Keratinocyte (primary cell): ENCODE measurements around the gene ENO1.
"Not testable (repeated sequence)": the region's sequence is repeated elsewhere in the genome, so short reads cannot be mapped to it uniquely, and the experiment has no call there.

Source experiments
- CTCF ChIP-seq, 3 experiments: IDR thresholded peaks in 1 of 3; conservative IDR thresholded peaks in 1 of 3; optimal IDR thresholded peaks in 1 of 3; 2 replicates in 2 of 3; 3 replicates in 1 of 3; pipeline versions ENCODE3 to v1.5.1; 2011; ENCODE audit warnings: low read length in 3 of 3, mild to moderate bottlenecking in 3 of 3, moderate library complexity in 2 of 3, control low read depth in 1 of 3, inconsistent platforms in 1 of 3; ENCODE audit not compliant: insufficient read depth in 2 of 3; ENCODE audit errors: extremely low read depth in 1 of 3
- EZH2 ChIP-seq: IDR thresholded peaks from one replicate; pipeline ENCODE4 v1.6.1; 2012; ENCODE audit warnings: inconsistent platforms, mild to moderate bottlenecking, low read length, moderate library complexity

- TF ChIP-seq CTCF (optimal IDR thresholded peaks at IDR 0.05 in 1 of 3, IDR thresholded peaks at IDR 0.05 in 1 of 3, conservative IDR thresholded peaks at IDR 0.05 in 1 of 3; ENCODE audit: extremely low read depth in 1 of 3, insufficient read depth in 2 of 3, low read length in 3 of 3); EZH2: not testable (repeated sequence)
Observed at GRCh38 chr1:8897505-8897904, 19.0 kb upstream of the ENO1 start.
